SK-N-SH (cell line): ENCODE measurements around the gene HNRNPM.

Experiments
- CTCF ChIP-seq: fragments of 200-600 bp; sonication (generic); IDR thresholded peaks from 2 replicates; pipeline ENCODE4 v1.6.1; 2017; ENCODE audit warnings: antibody characterized with exemption, mild to moderate bottlenecking, moderate library complexity
- IRF3 ChIP-seq: fragments of 150-350 bp; IDR thresholded peaks from 2 replicates; pipeline ENCODE4 v1.6.1; 2016; ENCODE audit warnings: mild to moderate bottlenecking, low read depth, low read length
- POLR2AphosphoS5 ChIP-seq: IDR thresholded peaks from 2 replicates; pipeline ENCODE4 v1.6.1; 2012; ENCODE audit warnings: low read depth, low read length

GRCh38 chr19:8430650-8431049 is 14.1 kb upstream of the HNRNPM start:
- TF ChIP-seq CTCF (no peak), POLR2AphosphoS5 (no peak), IRF3 (no peak)
